GM10266 (cell line): ENCODE data around the gene NNMT.

Experiments used
- DNase-seq: peaks from one replicate; pipeline ENCODE4 v3.0.0; 2012; ENCODE audit errors: extremely low spot score
- TF ChIP-seq, protein P1 (sequence below): IDR thresholded peaks from 2 replicates; pipeline ENCODE4 v1.5.1; 2012; ENCODE audit warnings: mild to moderate bottlenecking, low read depth; ENCODE audit not compliant: control insufficient read depth, insufficient read depth; ENCODE audit errors: missing control alignments

The NNMT gene

DNA sequence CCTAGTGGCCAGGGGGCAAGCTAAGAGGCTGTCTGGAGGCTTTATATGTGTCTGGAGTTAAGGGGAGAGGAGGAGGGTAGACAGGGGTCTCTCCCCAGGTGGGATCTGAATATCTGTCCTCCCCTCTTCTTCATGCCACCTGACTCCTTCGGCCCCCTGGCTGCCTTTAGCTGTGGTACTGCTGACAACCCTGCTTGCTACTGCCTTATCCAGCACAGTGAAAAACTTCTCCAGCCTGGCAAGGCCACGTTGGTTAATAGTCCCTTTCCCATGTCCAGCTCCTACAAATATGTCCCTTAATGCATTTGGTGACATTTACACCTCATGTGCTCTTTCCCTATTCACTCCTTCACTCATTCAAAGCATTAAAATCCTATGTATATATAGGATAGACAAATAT is 42.4 kb upstream of the NNMT start:
- TF ChIP-seq, protein P1, sequence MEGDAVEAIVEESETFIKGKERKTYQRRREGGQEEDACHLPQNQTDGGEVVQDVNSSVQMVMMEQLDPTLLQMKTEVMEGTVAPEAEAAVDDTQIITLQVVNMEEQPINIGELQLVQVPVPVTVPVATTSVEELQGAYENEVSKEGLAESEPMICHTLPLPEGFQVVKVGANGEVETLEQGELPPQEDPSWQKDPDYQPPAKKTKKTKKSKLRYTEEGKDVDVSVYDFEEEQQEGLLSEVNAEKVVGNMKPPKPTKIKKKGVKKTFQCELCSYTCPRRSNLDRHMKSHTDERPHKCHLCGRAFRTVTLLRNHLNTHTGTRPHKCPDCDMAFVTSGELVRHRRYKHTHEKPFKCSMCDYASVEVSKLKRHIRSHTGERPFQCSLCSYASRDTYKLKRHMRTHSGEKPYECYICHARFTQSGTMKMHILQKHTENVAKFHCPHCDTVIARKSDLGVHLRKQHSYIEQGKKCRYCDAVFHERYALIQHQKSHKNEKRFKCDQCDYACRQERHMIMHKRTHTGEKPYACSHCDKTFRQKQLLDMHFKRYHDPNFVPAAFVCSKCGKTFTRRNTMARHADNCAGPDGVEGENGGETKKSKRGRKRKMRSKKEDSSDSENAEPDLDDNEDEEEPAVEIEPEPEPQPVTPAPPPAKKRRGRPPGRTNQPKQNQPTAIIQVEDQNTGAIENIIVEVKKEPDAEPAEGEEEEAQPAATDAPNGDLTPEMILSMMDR: no peak
- no peak for DNase-seq

DNA sequence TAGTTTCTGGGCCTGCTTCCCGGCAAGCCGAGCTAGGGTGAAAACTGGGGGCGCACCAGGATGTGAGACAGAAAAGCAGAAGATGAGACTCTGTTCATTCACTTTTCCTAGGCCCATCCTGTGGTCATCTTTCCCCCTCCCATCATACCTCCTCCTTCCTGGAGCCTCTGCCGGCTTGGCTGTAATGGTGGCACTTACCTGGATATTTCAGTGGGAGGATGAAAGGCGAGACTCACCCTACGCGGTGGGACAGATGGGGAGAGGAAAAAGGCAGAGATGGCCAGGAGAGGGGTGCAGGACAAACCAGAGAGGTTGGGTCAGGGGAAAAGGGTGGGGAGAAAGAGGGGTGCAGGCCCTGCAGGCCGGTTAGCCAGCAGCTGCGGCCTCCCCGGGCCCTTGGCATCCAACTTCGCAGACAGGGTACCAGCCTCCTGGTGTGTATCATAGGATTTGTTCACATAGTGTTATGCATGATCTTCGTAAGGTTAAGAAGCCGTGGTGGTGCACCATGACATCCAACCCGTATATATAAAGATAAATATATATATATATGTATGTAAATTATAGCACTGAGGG is 41.5 kb upstream of the NNMT start:
- TF ChIP-seq, protein P1: no peak

DNA sequence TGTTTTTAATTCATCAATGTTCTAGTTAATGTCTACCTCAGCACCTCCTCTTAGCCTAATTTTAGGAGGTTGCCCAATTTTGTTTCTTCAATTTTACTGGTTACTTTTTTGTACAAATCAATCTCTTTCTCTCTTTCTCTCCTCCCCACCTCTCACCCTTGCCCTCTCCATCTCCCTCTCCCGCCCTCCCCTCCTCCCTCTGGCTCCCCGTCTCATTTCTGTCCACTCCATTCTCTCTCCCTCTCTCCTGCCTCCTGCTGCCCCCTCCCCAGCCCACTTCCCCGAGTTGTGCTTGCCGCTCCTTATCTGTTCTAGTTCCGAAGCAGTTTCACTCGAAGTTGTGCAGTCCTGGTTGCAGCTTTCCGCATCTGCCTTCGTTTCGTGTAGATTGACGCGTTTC is 40.9 kb upstream of the NNMT start:
- DNase-seq: no peak
- TF ChIP-seq, protein P1: no peak

More for the DNA sequence above, 41.5 kb upstream of the NNMT start:
- DNase-seq: no peak

DNA sequence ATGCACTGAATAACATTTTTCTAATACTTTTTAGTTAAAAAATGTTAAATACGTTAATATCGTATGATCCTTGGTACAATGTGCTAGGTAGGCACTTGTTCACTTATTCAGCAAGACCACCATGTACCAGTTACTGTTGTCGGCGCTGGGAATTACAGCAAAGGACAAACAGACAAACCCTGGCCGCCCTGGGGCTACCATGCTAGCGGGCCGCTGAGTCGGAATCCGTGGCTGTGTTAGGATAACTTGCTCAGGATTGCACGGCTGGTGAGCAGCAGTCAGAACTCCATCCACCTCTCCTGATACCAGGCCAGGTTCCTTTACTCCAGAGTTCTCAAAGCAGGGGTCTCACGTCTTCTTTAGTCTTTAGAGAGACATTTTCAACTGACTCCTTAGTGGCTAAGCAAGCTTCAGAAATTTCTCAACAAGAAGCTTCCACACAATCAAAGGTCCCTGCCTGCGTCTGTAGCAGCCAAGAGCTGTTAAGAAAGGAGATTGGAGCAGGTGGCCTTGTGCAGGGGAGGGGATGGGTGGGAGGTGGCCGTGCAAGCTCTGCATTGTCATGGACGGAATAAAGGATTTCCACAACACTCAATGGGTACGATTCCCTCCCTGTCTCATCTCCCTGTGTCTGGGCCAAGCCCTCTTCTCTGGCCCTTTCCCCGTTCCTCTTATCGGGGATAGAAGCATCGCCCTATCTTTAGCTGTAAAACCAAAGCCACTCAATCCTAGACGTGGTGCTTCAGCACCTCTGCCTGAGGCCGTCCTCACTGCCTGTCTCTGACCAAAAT is 39.8 kb upstream of the NNMT start:
- DNase-seq: no peak

DNA sequence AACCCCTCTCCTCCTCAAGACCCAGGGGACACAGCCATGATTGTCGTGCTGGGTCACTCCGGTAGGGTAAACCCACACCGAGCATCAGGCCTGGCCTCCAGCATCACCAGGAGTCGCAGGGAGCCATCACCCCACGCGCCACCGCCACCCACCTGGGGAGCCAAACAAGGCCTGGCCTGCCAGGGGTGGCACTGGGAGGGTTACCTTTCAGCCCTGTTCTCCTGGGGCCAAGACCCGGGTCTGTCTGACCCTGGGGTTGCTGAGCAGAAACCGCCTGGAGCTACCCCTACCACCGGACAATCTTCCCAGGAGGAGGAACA is 39.3 kb upstream of the NNMT start:
- TF ChIP-seq, protein P1: no peak

More for the DNA sequence above, 39.8 kb upstream of the NNMT start:
- TF ChIP-seq, protein P1: no peak

DNA sequence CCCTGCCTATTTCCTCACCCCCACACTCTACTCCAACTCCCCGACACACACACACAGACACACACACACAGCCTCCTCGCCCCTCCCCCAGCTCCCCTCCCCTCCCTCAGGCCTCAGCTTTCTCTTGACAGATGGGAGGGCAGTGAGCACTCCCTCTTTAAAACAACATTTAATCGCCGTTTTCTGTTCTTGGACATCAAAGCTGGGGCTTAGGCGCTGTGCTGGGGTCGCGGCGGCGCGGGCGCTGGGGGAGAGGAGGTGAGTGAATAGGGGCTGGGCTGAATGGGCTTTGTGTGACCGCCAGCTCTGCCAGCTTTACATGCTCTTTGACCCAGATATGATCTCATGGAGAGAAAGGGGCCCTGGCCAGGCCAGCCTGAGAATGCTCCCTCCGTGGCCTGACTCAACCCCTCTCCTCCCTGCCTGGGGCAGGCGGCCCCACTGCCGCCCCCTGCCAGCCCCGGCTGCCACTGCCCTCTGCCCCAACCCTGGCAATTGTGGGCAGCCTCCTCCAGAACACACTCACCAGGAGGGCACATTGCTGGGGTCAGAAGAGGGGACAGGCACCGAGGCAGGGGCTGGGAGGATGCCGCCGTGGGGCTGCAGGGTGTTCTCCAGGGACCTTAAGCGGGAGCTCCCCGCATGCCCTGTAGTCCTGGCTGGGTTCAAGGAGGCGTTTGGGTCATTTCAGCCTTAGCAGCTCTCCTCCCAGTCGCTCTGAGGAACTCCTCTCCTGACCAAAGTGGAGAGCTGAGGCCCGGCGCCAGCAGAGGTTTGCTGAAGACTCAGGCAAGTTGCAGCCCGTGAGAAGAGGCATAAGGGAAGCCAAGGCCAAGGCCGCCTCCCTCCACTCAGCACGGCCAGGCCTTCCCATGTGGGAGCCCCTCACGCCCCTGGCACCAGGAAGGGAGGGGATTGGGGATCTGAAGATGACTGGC is 38.3 kb upstream of the NNMT start:
- DNase-seq: no peak
- TF ChIP-seq, protein P1: no peak

More for the DNA sequence above, 39.3 kb upstream of the NNMT start:
- DNase-seq: no peak
